ENCODE measurements around the gene PRG2. TPM values are rescaled to one million over a fixed set of nuclear protein-coding genes. Genes with fewer than 3 reads are reported as not detected.

PRG2 gene
- total RNA-seq, 6 donors from 2014 or later: 0.30 to 2.6 (median 1.6) TPM; not detected in 2

DNA sequence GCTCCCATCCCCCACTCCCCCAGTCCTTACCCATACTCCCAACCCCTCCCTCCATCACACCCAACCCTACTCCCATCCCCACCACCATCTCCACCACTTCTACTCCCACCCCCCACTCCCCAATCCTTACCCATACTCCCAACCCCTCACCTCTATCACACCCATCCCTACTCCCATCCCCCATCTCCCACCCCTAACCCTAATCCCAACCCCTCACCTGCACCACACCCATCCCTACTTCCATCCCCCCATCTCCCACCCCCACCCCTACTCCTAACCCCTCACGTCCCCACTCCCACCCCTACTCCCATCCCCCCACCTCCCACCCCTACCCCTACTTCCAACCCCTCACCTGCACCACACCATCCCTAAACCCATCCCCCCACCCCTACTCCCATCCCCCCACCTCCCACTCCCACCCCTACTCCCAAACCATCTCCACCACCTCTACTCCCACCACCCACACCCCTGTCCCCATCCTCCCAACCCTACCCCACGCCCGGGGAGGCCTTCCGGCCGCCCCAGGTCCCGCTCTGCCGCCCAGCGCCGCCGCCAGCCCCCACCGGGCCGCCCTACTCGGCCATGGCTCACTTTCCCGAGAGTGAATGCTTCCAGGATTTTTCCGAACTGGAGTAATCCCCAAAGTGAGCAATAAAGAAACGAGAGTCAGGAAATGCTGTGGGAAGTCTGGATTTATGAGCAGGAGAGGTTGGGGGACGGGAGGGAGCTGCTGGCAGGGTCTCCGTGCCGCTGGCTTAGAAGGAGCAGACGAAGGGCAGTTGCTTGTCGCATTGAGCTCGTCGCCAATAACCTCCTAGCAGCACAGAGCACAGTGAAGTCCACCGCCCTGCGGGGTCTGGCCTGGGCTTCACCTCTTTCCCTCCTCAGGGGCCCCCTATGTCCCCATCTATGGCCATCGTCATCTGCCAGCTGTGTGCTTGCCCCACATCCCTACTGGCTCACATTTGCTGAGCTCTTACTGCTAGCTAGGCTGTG, 14.1 kb downstream of the PRG2 start:
- H3K27me3 ChIP-seq: no peaks in the 10 kb centered on the region
- no peaks in the 10 kb centered on the region for H3K36me3 ChIP-seq
- TF ChIP-seq POLR2A (IDR thresholded peaks at IDR 0.05): no peak
- TF ChIP-seq POLR2AphosphoS5 (IDR thresholded peaks at IDR 0.05): no peak
- TF ChIP-seq, protein P1, sequence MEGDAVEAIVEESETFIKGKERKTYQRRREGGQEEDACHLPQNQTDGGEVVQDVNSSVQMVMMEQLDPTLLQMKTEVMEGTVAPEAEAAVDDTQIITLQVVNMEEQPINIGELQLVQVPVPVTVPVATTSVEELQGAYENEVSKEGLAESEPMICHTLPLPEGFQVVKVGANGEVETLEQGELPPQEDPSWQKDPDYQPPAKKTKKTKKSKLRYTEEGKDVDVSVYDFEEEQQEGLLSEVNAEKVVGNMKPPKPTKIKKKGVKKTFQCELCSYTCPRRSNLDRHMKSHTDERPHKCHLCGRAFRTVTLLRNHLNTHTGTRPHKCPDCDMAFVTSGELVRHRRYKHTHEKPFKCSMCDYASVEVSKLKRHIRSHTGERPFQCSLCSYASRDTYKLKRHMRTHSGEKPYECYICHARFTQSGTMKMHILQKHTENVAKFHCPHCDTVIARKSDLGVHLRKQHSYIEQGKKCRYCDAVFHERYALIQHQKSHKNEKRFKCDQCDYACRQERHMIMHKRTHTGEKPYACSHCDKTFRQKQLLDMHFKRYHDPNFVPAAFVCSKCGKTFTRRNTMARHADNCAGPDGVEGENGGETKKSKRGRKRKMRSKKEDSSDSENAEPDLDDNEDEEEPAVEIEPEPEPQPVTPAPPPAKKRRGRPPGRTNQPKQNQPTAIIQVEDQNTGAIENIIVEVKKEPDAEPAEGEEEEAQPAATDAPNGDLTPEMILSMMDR (IDR thresholded peaks at IDR 0.05): no peak
- no peak for TF ChIP-seq EP300 (IDR thresholded peaks at IDR 0.05)
- no peaks in the 10 kb centered on the region for H3K9me3 ChIP-seq
- H3K4me1 ChIP-seq: no peaks in the 10 kb centered on the region
- ATAC-seq (ENCODE audit: low FRiP score in 2 of 2) (no peak), DNase-seq (peak in 1 of 2 donors; percentile 56)
- no peak overlapping the region for H3K4me3 ChIP-seq
- H3K27ac ChIP-seq: no peak overlapping the region
- 73 to 85% methylated on average over 22 to 25 of the region's 26 CpGs for WGBS, 2 donors

DNA sequence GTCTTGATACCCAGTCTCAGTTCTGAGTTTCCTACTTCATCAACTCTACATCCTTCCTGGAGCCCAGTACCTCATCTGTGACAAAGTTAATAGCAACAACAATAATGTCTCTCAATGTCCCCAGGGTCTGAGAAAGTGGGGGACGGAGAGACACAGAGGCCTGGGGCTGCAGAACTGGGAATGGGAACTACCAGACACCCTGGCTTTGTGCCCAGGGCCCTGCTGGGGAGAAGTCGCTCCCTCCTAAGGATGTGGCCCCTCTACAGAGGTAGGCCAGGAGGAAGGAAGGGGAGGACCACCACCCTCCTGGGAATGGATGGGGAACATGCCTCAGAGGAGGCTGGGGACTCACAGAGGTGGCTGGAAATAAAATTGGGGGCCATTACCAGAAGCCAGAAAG, 15.0 kb downstream of the PRG2 start:
- H3K36me3 ChIP-seq: no peaks in the 10 kb centered on the region
- no peak for ATAC-seq (ENCODE audit: low FRiP score in 2 of 2)
- 62 to 68% methylated on average over 2 of the region's 2 CpGs for WGBS, 2 donors
- no peak overlapping the region for H3K4me3 ChIP-seq
- TF ChIP-seq POLR2AphosphoS5 (IDR thresholded peaks at IDR 0.05) (no peak), EP300 (IDR thresholded peaks at IDR 0.05) (no peak), POLR2A (IDR thresholded peaks at IDR 0.05) (no peak)
- TF ChIP-seq, protein P1 (IDR thresholded peaks at IDR 0.05): no peak
- DNase-seq: no peak
- no peaks in the 10 kb centered on the region for H3K27me3 ChIP-seq
- H3K27ac ChIP-seq: no peak overlapping the region
- no peaks in the 10 kb centered on the region for H3K4me1 ChIP-seq
- no peaks in the 10 kb centered on the region for H3K9me3 ChIP-seq

DNA sequence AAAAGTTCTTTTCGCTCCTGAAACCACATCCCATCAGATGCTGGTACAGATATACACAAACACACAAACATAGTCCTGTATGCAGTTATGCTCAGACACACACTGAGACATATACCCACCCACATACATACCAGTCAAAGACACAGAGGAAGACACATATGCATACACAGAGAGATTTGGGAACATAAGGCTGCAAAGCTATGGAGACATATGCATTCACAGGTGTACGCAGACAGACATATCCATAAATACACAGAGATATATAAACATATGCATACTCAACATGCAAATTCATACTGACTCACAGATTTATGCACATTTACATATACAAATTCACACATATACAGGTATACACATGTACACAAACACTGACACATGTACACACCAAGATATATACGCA, 15.5 kb downstream of the PRG2 start:
- H3K36me3 ChIP-seq: no peaks in the 10 kb centered on the region
- TF ChIP-seq, protein P1 (IDR thresholded peaks at IDR 0.05): no peak
- TF ChIP-seq POLR2AphosphoS5 (IDR thresholded peaks at IDR 0.05) (no peak), POLR2A (IDR thresholded peaks at IDR 0.05) (no peak), EP300 (IDR thresholded peaks at IDR 0.05) (no peak)
- no peak overlapping the region for H3K4me3 ChIP-seq
- no peaks in the 10 kb centered on the region for H3K4me1 ChIP-seq
- H3K27ac ChIP-seq: no peak overlapping the region
- ATAC-seq (ENCODE audit: low FRiP score in 2 of 2): no peak
- 95 to 98% methylated on average over 3 of the region's 3 CpGs for WGBS, 2 donors
- no peaks in the 10 kb centered on the region for H3K27me3 ChIP-seq
- no peaks in the 10 kb centered on the region for H3K9me3 ChIP-seq
- no peak for DNase-seq

DNA sequence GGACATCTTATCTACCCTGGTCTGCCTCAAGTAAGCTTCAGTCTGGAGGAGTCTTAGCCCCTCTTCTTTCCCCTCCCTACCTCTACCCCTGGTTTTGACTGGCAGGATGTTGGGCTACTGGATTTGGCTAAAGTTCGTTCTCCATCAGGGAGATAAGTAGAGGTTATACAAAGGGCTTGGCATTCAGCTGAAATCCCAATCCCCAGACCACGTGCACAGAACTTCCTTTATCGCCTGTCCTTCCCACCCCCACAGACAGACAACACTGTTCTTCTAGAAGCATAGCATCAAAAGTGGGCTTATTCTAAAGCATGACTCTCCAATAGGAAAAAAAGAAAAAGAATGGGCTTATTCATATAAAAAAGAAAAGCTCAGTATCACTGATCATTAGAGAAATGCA, 17.3 kb downstream of the PRG2 start:
- no peak overlapping the region for H3K27ac ChIP-seq
- no peak overlapping the region for H3K4me3 ChIP-seq
- ATAC-seq (ENCODE audit: low FRiP score in 2 of 2): no peak
- peaks cover 0 to 6% (median 2%) of the 10 kb centered on the region in 4 donors for H3K4me1 ChIP-seq
- H3K36me3 ChIP-seq: no peaks in the 10 kb centered on the region
- no peaks in the 10 kb centered on the region for H3K27me3 ChIP-seq
- no peak for DNase-seq
- TF ChIP-seq POLR2A (IDR thresholded peaks at IDR 0.05): no peak
- TF ChIP-seq, protein P1 (IDR thresholded peaks at IDR 0.05): no peak
- TF ChIP-seq POLR2AphosphoS5 (IDR thresholded peaks at IDR 0.05): no peak
- no peak for TF ChIP-seq EP300 (IDR thresholded peaks at IDR 0.05)
- H3K9me3 ChIP-seq: no peaks in the 10 kb centered on the region
- 52 to 60% methylated on average over 3 of the region's 3 CpGs for WGBS, 2 donors

Measured in upper lobe of left lung (tissue), 6 donors.